ENCODE measurements around the gene CLDN14.

The CLDN14 gene, protein sequence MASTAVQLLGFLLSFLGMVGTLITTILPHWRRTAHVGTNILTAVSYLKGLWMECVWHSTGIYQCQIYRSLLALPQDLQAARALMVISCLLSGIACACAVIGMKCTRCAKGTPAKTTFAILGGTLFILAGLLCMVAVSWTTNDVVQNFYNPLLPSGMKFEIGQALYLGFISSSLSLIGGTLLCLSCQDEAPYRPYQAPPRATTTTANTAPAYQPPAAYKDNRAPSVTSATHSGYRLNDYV

DNA sequence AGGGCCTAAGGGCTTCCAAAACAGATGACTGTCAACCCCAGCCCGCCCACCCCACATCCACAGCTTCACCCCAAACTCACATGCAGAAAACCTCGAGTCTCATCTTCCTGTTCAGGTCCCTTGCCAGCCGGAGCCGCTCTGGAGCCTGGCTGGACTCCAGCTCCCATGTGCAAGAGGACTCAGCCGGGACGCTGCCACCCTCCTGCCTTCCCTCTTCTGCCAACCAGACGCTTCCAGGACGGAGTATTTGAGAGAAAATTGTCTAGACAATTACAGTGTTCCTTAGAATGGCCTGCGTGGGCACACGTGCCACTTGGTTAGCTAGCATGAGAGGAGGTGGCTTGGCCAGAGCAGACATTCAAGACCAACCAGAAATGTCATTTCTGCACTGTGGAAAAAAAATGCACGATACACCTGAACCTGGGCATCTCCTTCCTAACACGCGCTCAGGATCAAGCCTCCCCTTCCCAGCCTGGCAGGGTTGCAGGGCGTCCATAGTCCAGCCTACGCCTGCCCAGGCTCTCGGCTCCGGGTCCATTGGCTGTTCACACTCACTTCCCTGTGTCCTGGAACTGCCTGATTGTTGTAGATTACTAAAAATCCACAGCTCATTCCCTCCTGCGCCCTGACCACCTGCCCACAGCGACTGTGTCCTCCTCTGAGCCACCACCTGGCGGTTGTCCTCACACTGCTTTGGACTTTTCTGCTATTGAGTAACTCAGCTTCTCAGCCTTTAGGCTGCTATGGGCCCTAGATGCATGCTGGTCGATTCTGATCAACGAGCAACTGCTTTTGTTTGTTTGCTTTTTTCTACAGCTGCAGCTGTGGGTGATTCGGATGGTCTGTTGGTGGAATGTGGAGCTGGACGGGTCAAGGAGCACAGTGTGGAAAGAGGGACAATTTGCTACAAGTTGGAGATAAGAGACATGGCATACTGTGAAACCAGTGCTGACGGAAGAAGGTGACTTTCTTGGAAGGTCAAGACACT, at the start of gene CLDN14:
CLDN14 (minus strand) TSS at position 708 of the 988 bp plus-strand sequence. CDS start 18,427 bp downstream, outside the sequence.
- no peak for DNase-seq (ENCODE audit: low read depth in 2 of 2)

DNA sequence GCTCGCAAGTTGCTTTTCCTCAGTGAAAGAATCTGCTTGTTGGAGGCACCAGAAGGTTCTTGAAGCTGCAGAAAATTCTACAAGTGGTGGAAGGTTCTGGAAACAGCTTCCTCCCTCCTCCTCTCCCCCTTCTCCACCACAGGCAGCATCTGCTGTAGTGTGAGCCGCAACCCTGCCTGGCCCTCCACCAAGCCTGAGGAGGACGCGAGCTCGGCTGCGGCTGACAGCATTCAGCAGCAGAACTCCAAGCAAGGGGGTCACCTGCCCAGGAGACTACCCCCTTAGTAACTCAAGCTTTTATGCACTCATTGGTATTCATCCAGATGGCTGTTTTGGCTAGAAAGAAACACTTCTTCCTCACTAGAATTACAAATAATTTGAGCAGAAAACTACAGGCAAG, 48.8 kb upstream of the CLDN14 start:
- no peak for DNase-seq (ENCODE audit: low read depth in 2 of 2)

DNA sequence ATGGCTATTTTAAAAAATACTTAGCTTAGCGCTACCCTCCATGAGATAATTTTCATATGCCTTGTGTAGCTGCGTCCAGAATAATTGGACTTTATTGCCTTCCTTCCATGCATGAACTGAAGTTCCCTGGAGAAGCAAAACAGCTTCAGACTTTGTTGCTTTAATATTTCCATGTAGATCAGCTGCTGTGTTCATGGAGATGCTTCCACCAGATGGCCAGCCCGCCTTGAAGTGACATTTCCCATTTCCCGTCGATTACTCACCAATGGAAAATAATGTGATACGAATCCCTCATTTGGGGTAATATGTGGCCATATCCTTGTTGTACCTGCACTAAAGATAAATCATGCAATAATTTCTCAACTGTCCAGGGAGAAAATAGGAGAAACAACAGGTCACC, 47.4 kb upstream of the CLDN14 start:
- no peak for DNase-seq (ENCODE audit: low read depth in 2 of 2)

DNA sequence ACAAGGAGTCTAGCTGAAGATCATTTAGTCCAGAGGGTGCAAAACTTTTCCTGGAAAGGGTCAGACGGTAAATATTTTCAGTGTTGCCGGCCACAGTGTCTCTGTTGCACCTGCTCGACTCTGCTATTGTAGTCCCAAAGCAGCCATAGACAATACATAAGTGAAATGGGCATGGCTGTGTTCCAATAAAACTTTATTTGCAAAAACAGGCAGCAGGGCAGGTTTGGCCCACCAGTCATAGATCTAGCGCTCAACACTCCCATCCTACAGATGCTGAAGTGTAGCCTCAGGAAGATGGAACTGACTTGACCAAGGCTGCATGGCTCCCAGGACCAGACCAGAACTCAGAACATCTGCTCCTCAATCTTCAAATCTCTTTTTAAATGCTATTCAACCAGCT, 46.2 kb upstream of the CLDN14 start:
- no peak for DNase-seq (ENCODE audit: low read depth in 2 of 2)

DNA sequence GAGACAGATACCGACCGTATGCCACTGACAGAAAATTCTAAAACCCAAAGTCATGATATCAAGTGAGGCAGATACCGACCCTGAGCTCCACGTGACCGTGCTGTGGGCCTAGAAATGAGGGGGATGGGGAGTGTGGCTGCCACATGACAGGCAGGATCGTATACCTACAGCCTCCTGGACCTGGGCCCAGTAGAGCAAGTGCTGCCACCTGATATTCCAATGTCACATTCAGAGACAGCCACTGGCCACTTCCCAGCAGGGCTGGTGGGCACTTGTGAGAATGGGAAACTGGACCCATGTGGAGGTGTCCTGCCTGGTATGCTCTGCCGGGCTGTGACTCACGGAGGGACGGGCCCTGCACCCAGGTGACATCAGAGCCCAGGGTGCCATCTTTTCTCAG, 44.6 kb upstream of the CLDN14 start:
- no peak for DNase-seq (ENCODE audit: low read depth in 2 of 2)

DNA sequence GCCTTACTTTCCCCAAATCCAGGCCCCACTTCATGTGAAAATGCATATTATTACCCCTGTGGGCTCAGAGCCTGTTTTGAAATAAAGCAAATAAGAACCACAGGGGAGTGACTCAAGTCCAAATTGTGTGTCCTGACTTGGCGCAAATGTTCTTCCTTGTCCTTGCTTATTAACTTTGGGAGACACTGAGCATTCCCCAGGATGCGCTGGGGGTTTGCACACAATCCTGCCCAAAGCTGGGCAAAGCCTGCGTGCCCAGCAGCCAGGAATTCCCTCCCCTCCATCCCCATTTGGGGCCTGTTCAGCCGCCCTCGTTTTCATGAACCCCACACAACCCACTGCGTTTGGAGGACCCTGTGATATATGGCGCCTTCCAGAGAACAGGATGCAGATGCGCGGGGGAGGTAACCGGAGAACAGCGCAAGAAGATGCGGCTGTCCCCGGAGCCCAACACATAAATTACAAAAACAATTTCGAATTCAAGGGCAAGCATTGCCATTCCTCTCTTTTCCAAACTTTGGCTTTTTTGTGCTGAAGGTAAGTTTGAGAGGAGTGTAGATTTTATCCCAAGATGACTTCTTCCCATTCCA, 42.4 kb upstream of the CLDN14 start:
- no peak for DNase-seq (ENCODE audit: low read depth in 2 of 2)

DNA sequence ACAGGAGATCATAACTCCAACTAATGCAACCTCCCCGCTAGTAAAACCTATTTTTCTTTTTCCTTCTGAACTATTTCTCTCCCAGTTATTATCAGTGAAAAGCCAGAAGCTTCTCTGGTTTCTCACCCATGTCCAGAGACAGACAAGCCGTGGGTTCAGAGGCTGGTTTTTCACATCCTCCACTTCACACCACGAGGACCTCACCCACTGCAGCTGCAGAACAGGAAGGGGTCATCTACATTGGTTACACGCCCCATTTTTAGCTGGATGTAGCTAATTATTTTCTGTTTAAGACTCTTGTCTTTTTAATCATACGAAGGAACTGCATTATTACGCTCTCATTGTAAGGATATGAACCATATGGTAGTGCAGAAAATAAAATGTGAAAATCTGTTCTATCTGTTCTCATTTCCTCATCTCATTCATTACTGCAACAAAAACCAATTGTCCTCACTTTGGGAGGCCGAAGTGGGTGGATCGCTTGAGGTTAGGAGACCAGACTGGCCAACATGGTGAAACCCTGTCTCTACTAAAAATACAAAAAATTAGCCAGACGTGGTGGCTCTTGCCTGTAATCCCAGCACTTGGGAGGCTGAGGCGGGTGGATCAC, 39.1 kb upstream of the CLDN14 start:
- DNase-seq (ENCODE audit: low read depth in 2 of 2), result no peak

DNA sequence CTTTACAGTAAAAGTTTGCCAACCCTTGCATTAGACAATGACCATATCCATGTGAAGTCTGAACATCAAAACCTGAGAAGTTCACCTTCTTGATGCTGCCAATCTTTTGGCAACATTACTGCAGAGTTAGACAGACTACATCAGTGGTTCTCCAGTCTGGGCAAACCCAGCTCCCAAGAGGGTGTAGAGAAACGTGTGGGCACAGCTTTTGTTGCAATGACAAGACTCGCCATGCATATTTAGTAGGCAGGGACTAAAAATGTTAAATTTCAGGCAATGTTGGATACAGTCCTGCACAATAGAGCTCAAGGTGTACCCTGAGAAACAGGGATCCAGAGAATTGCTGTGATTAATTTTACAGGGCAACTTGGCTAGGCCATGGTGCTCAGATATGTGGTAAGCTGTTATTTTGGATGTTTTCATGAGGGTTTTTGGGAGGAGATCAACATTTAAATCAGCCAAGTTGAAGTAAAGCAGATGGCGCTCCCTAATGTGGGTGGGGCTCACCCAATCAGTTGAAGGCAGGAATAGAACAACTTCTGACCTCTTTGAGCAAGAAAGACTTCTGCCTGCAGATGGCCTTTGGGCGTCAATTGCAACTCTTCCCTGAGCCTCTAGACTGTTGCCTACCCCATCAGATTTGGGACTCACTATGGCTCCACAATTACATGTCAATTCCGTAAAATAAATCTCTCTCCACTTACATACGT, 37.6 kb upstream of the CLDN14 start:
- no peak for DNase-seq (ENCODE audit: low read depth in 2 of 2)

DNA sequence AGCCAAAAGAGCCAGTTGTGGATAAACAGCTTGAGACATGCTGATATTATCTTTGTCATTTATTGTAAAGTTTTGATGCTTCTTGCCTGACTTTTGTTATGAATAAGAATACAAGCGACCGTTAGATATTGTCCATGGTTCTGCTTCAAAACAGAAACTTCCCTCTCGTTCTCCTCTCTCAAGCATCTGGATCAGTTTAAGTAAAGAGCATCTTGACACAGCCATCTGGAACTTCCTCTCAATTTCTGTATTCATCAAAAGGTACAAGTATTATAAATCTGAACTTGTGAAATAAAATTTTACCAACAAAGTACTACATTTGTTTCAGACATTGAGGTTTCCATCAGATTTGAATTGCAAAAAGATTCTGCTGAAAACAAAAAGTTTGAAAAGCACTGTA, 36.4 kb upstream of the CLDN14 start:
- no peak for DNase-seq (ENCODE audit: low read depth in 2 of 2)

DNA sequence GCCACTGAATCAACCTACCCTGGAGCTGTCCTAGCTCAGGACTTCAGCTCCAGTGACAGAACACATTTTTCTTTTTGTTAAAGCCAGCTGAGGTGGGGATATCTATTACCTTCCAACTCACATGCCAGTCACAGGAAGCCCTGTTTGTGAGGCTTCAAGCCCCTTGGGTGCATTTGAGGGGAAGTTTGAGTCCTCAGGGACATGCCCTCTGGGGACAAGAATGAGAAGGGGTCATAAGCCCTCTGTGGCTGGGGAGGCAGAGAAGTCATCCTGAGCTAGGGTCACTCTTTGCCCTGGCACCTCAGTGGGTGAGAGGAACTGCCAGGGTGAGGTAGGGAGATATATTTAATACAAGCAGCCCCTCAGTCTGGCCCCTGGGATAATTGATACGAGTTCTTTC, 33.5 kb upstream of the CLDN14 start:
- no peak for DNase-seq (ENCODE audit: low read depth in 2 of 2)

DNA sequence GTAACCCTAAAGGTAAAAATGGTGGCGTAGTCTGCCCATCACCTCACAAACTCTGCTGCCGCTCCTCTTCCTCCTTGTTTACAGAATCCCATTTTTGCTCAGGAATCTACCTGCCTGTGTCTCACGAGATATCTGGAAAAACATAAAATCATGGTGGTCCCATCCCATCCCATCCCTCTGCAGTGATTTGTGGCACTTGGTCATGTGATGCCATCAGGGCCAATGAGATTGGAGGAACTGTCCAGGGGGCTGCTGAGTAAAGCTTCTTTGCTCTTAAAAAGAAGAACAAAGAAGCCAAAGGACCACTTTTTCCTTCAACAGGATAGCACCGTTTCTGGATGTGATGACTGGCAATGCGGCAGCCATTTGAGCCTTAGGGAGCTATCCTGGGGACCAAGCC, 33.0 kb upstream of the CLDN14 start:
- no peak for DNase-seq (ENCODE audit: low read depth in 2 of 2)

DNA sequence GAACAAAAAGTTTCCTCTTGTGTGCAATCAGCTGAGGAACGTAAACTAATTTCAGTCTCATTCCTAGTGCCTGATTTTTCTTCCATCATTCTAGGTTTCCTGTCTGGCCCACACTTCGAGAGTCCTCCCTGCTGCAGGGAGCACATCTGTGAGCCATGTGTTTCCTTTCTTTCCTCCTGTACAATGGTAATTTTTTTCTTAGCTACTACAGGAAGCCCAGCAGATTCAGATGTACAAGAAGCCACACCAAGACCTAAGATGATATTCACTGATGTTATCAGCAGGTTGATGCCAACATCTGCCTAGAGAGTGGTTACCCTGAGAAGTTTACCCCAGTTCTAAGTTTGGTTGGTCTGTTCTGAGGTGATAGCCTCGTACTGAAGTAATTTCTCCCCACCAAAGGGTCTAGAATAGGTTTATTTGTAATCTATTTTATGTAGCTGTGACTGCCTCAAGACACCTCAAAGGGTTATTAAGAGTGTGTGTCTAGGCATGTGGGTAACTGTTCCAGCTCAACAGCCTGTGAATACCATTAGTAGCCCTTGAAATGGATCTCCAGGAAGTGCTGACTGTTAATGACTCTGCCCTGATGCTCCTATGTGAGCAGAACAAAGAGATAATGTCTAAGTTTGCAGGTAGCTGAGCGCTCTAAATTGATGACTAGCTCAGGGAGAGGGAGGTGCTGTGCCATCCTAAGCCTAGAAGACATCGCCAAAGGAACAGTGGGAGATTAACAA, 31.7 kb upstream of the CLDN14 start:
- no peak for DNase-seq (ENCODE audit: low read depth in 2 of 2)

DNA sequence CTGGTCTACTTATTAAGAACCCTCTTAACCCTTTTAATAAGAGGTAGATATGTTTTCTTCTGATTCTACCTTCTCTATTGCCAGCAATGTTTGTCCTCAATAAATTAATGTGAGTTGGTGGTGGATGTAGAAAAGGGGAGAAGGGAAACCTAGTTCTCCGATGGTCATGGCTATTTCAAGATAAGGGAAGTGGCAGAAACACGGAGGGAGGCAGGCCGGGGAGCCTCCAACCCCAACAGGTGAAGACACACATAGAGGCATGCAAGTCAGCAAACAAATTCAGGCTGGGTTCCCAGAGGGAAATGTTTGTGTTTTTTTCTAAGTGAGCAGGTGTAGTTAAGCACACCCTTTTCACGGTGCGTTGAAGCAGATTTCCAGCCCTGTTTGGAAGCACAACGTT, 31.0 kb upstream of the CLDN14 start:
- no peak for DNase-seq (ENCODE audit: low read depth in 2 of 2)

DNA sequence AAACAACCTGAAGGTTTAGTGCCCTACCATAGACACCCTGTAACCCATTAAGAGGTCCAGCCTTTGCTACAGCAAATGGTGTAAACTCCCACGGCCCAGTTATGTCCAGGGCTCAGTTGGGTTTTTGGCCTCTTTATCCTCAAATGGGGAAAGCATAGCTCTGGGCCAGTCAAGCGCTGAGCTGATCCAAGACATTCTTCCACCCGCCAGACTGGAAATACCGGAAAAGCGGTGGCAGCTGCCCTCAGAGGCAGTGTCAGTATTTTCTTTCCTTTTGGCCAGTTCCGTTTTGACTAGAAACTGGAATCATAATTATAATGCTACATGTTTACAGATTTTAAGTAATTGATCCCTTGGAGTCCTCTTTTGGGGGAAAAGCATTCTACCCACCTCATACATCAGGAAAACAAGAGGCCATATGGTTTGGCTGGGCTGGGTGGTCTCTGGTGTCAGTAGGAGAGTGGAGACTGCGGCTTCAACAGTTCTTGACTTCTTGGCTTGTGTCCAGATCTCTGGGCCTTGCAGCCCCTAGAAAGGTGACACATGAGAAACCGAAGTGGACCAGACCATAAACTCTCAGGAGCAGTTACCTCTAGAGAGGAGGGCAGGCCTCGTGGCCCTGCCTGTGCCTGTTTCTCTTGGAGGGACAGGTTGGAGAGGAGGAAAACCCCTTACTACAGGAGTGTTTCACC, 30.2 kb upstream of the CLDN14 start:
- no peak for DNase-seq (ENCODE audit: low read depth in 2 of 2)

DNA sequence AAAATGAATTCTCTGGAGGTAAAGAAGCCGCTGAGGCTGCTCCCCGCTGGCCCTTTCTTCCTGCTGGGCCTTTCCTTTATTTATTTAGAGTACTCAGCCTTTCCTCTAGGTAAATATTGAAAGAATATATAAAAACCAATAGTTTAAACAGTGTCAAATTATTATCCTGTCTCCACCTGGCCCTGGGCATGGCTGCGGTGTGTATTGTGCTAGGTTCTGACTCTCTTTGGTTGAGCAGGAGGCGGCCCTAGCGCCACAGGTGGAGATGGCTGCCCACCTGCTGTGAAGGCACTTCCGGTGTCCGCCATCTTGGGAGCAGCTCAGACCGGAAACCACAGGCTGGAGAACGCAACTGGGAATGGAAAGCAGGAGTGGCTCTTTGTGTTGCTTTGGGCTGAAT, 29.0 kb upstream of the CLDN14 start:
- DNase-seq (ENCODE audit: low read depth in 2 of 2), result no peak

DNA sequence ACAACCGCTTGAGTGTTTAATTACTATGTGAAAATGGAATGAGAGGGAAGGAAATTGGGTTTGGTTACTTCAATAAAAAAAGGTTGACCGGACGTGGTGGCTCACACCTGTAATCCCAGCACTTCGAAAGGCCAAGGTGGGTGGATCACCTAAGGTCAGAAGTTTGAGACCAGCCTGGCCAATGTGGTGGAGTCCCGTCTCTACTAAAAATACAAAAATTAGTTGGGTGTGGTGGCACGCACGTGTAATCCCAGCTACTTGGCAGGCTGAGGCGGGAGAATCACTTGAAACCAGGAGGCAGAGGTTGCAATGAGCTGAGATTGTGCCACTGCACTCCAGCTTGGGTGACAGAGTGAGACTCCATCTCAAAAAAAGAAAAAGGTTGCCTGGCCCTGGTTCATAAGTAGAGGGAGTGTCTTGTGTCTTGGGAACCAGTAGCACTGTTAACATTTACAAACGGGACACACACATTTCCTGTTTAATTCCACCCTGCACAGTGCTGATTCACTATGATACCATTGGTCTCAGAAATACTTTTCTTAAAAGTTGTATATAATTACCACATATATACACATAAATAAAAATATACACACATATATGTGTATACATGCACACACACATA, 27.6 kb upstream of the CLDN14 start:
- DNase-seq (ENCODE audit: low read depth in 2 of 2), result no peak

DNA sequence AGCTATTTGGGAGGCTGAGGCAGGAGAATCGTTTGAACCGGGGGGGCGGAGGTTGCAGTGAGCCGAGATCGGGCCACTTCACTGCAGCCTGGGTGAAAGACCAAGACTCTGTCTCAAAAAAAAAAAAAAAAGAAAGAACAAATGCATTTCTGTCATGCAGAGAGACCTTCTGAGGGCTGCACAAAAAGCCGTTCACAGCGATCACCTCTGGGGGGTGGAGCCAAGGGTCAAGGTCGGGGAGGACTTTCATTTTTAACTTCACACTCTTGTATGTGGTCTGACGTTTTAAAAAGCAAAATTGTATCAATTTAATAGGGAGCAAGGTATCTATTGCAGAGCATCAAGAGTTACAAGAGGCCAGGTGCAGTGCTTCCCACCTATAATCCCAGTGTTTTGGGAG, 26.6 kb upstream of the CLDN14 start:
- no peak for DNase-seq (ENCODE audit: low read depth in 2 of 2)

DNA sequence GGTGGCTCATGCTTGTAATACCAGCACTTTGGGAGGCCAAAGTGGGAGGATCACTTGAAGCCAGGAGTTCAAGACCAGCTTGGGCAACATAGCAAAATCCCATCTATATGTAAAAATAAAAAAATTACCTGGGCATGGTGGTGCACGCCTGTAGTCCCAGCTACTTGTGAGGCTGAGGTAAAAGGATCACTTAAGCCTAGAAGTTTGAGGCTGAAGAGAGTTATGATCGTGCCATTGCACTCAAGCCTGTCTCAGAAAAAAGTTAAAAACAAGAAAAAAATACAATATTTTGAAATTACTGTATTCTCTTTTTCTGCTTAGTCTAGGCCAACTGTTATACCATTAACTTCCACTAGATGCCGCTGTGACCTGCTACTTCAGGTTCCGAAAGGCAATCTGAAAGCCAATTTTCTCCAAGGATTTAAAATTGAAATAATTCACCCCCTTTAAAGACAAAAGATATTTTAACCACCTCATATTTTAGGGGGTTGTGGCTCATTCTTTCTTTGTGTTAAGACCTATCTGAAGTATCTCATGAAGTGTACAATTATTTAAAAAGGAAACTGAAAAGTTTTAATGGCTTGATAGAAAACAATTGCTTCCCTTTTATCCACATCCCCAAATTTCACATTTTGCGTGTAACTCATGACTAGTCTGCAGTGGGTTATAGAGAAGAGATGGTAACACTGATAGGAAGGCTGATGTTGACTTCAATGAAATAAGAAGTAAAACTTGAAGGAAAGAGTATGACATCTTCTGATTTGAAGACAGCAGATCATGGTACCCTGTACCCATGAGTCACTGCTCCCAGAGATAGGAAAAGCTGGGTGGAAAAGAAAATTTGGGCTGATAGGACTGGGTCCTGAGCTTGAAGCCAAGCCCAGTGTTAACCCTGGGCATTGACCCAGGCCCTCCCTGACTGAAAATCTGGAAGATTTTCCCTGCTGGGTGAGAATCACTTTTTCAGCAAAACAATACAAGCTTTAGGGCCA, 24.4 kb upstream of the CLDN14 start:
- peak in 1 of 2 donors; percentile 6 for DNase-seq (ENCODE audit: low read depth in 2 of 2)

DNA sequence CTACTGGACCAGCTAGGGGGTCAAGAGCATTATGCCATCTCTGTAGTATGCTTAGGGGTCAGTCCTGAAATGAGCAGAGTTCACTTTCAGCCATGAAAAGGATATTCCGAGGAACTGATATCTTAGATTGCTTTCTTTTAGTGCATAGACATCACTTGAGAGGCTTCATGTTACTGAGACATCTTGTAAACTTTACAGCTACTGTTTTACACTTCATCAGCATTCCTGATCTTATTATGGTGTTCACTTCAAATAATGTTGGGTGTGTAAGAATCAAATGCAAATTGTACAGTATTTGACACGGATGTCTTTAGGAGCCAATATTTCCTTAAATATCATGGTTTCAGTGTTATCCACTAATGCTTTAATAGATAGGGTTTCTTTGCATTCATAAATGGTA, 22.4 kb upstream of the CLDN14 start:
- no peak for DNase-seq (ENCODE audit: low read depth in 2 of 2)

Measured in stimulated activated CD8-positive, alpha-beta memory T cell treated with anti-CD3 and anti-CD28 coated beads, Interleukin-15, amount 100 ng/mL, for 48 hours (primary cell).